Endothelial cell of hepatic sinusoid (primary cell): Measurements from ENCODE around the gene SIMC1.
"Not testable (repeated sequence)": the region's sequence is repeated elsewhere in the genome, so short reads cannot be mapped to it uniquely, and the experiment has no call there.

Source experiments
- in situ Hi-C: cut with HindIII; loops from 2 replicates; pipeline ENCODE4 v1.10.0; 2017; ENCODE audit warnings: low sequenced_read_pairs

SIMC1 gene

GRCh38 chr5:176237971-176238644 lies at the start of gene SIMC1:
SIMC1 (plus strand) TSS chr5:176238424; CDS start chr5:176238509, 85 bp downstream.
- in situ Hi-C loops = not testable (repeated sequence)

DNA sequence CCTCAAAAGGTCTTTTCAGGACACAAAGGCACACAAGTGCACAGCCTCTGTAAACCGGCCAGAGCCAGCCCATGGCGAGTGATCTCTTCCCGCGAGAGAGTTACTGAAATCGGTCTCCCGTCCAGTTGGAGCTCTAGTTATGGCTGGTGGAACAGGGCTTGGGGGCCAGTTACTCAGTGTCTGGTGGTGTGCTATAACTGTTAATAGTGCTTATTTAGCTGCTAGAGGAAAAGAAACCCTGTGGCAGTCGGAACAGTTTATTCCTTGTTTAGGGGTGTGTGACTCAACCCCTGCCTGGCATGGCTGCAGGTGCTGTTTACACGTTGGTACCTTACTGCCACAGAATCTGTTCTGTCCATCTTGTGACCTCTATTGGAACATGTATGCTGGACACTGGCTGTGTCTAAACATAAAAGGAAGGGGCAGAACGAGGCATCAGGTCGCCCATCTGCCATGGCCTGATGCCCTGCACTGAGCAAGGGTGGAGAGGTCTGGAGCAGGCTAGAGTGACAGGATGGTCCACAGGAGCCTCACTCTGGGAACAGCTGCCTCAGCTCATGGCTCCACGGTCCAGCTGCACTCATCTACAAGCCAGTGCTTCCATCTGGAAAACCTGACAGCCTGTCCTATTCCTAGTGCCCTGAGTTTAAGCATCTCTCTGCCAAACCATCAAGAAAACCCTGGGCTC lies 49.6 kb upstream of the SIMC1 start:
- in situ Hi-C loops = no loop called here

- in situ Hi-C loops = no loop called here
Measured at GRCh38 chr5:176189857-176190256, 48.4 kb upstream of the SIMC1 start.

DNA sequence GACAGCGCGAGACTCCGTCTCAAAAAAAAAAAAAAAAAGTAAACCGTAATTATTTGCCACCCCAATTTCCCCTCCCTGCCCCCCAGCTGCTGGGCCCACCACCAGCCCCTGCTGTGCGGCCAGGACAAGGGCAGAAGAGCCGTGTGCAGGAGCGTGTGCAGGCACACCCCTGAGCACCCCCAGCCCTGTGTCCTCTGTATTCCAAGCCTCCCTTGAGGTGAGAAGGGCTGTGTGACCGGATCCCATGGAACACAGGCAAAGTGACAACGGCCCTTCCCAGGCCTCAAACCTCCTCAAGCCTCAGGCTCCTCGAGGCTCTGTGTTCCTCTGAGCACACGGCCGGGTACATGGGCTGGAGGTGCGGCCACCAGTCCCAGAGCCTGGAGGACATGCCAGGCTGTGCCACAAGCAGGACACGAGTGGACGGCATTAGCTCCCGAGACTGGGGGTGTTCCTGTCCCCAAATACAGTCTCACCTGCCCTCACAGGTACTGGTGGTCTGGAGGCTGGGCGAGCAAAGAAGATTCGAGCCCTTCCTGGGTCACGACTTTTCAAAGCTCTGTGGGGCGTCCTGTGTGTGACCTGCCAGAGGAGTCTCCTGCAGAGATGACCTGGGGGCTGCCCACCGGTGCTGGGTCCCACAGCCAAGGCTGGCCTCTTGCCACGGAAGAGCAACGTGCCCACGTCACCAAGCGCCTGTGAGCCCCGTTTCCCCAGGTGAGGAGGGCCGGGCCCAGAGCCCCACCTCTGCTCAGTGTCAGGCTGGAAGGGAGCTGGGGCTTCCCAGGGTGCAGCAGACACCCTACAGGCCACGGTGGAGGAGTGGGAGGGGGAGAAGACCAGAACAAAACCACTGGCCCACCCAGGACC lies 47.1 kb upstream of the SIMC1 start:
- in situ Hi-C loops = no loop called here

DNA sequence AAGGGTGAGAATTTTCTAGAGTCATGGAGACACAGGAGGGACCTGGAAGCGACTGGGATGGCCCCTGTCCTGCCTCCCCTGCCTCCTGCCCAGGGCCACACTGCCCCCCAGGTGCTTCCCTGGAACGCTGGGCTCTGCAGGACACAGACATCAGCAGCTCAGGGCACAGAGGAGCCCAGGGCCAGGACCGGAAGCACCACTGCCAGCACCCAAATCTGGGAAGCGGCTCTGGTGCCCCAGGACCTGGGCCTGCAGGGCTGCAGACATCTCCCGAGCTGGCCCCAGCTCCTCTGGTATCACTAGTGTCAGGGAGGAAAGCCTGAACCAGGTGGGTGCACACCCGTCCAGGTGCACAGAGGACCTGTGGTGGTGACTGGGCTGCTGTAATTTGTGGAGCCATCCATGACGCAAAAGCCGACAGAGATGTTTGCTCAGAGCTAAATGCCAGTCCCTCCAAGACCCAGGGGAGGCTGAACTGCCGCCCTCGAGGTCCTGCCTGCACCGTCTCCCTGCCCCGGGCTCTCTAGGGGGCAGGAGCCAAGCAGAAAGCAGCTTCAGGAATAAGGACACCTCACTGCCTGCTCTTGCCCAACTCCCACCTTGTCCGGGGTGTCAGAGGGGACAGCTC lies 46.0 kb upstream of the SIMC1 start:
- in situ Hi-C loops = no loop called here

DNA sequence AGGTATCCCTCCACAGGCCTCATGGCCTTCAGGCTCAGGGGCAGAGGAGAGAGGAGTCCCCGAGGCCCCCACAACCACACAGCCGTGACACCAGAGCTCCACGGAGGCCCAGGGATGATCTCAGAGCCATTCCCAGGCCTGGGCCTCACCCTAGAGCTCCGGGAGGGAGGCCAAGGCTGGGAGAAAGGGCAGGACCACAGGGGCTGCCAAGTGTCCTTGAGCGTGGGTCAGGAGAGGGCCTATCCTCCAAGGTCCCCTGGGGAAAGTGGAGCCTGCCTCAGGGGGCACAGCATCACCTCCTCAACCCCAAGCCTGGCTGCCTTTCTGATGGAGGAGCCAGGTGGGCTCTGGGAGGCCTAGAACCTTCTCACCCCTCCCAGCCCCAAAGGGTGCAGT lies 45.5 kb upstream of the SIMC1 start:
- in situ Hi-C loops = not testable (repeated sequence)

DNA sequence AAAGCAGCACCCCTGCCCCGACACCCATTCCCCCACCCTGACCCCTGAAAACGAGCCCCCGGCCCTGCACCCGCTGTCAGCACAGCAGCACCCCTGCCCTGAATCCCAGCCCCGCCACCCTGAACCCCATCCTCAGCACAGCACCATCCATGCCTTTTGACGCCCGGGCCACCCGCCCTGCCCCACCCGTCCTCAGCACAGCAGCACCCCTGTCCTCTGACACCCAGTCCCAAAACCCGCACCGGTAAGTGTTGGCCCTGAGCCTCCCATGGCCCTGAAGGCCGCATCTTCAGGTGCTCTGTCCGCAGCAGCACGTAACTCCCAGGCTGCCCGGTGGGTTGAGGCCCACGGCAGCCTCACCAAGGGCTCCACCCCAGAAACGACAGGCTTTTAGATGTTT lies 44.6 kb upstream of the SIMC1 start:
- in situ Hi-C loops = not testable (repeated sequence)

GRCh38 chr5:176194238-176195083 lies 43.8 kb upstream of the SIMC1 start:
- in situ Hi-C loops = not testable (repeated sequence)

- in situ Hi-C loops = not testable (repeated sequence)
Measured at GRCh38 chr5:176195084-176195413, 43.2 kb upstream of the SIMC1 start.

DNA sequence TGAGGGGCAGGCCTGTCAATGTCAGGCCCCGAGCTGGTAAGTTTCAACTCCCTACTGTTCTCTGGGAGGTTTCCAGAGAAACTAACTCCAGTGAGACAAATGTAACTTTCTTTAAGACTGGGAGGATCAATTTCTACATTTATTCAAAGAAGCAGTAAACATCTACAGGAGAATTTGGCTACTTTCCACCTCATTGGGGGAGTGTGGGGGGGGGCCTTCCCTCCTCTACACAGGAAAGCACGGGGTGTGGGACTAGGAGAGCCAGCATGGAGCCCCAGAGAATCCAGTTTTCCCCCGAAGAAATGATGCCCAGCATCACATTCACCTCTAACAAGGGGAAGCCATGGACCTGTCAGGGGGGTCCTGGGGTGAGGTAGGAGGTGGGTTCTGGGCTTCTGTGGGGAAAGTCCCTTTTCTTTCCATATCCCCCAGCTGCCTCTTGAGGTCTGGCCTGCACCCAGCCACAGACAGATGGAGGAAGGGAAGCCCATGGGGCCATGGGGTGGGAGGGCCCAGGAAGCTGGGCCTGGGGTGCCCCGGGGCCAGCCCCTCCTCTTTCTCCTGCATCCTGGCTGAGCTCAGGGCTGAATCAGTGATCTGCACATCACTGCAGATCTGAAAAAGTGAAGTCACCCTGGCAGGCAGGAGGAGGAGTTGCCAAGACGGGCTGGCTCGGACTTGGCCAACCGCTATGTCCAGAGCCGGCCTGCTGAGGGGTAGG lies 42.6 kb upstream of the SIMC1 start:
- in situ Hi-C loops = not testable (repeated sequence)

GRCh38 chr5:176196781-176197180 lies 41.4 kb upstream of the SIMC1 start:
- in situ Hi-C loops = not testable (repeated sequence)

- in situ Hi-C loops = not testable (repeated sequence)
Measured at GRCh38 chr5:176197234-176197858, 40.9 kb upstream of the SIMC1 start.

- in situ Hi-C loops = not testable (repeated sequence)
Measured at GRCh38 chr5:176198299-176198698, 39.9 kb upstream of the SIMC1 start.

- in situ Hi-C loops = not testable (repeated sequence)
Measured at GRCh38 chr5:176198991-176199733, 39.1 kb upstream of the SIMC1 start.

DNA sequence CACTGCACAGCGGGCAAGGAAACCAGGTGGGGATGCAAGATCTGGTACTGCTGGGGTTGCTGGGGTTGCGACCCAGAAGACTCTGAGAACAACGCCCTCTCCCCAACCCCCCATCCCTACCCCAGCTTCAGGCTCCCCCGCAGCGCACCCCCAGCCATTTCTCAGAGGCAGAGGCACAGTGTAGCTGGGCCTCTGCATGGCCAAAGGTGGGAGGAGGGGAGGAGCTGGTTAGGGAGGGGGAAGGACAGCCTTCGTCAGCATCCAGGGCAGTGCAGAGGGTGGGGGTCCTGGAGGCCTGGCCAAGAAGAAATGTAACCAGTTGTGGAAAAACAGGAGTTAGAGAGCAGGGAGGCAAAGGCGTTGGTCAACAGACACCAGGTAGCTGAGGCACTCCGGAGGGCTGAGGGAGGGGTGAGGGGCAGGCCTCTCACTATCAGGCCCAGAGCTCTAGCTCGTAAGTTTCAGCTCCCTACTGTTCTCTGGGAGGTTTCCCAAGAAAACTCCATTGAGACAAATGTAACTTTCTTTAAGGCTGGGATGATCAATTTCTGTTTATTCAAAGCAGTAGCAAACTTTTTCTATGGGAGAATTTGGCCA lies 38.3 kb upstream of the SIMC1 start:
- in situ Hi-C loops = not testable (repeated sequence)

DNA sequence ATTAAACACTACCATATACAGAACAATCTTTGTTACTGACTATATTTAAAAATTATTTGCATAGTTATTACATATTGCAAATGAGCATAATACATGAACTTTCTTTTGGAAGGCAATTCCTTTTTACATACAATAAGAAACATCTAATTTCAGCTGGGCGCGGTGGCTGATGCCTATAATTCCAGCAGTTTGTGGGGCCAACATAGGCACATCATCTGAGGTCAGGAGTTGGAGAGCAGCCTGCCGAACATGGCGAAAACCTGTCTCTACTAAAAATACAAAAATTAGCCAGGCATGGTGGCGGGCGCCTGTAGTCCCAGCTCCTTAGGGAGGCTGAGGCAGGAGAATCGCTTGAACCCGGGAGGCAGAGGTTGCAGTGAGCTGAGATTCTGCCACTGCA lies 36.4 kb upstream of the SIMC1 start:
- in situ Hi-C loops = no loop called here

- in situ Hi-C loops = no loop called here
Measured at GRCh38 chr5:176203086-176203485, 35.1 kb upstream of the SIMC1 start.

GRCh38 chr5:176203535-176203934 lies 34.7 kb upstream of the SIMC1 start:
- in situ Hi-C loops = not testable (repeated sequence)
